HepG2 (cell line): Measurements from ENCODE around the gene SERPINF2. TPM values are rescaled to one million over a fixed set of nuclear protein-coding genes. Genes with fewer than 3 reads are reported as not detected.
A peak's percentile ranks its signal among the peaks of the same experiment; 100 is the strongest.

Experiments used
- CEBPB ChIP-seq: IDR thresholded peaks from 2 replicates; pipeline ENCODE4 v1.6.1; 2011; ENCODE audit warnings: low read depth, low read length, improper control_type of control experiment, borderline replicate concordance
- DNMT3B ChIP-seq: conservative IDR thresholded peaks from 2 replicates; pipeline ENCODE4 v1.6.1; 2016; ENCODE audit warnings: missing biosample characterization, control low read depth
- EP300 ChIP-seq, 3 experiments: sonication (generic) in 1 of 3; formaldehyde crosslinking in 1 of 3; IDR thresholded peaks; 2 replicates each; pipeline versions ENCODE4 v1.5.1 to v1.6.1; 2011 to 2020; ENCODE audit warnings: low read depth in 2 of 3, low read length in 2 of 3, borderline replicate concordance in 1 of 3, improper control_type of control experiment in 1 of 3, mild to moderate bottlenecking in 1 of 3, missing genetic modification reagents in 1 of 3, moderate library complexity in 1 of 3
- GFI1 ChIP-seq: sonication (generic); formaldehyde crosslinking; IDR thresholded peaks from 2 replicates; pipeline ENCODE4 v1.5.0; 2020; ENCODE audit warnings: missing genetic modification reagents, mild to moderate bottlenecking, borderline replicate concordance
- JUN ChIP-seq: sonication (generic); formaldehyde crosslinking; IDR thresholded peaks from 2 replicates; pipeline ENCODE4 v1.4.0; 2020; ENCODE audit warnings: mild to moderate bottlenecking, missing genetic modification reagents
- MEIS2 ChIP-seq: sonication (generic); formaldehyde crosslinking; IDR thresholded peaks from 2 replicates; pipeline ENCODE4 v1.9.0; 2021; ENCODE audit warnings: mild to moderate bottlenecking, missing genetic modification reagents
- NCOA2 ChIP-seq: sonication (generic); formaldehyde crosslinking; IDR thresholded peaks from 2 replicates; pipeline ENCODE4 v1.8.0; 2022; ENCODE audit warnings: inconsistent platforms
- SAP130 ChIP-seq: IDR thresholded peaks from 2 replicates; pipeline ENCODE4 v1.6.1; 2016; ENCODE audit warnings: low read depth
- SPEN ChIP-seq: sonication (generic); formaldehyde crosslinking; IDR thresholded peaks from 2 replicates; pipeline ENCODE4 v1.5.1; 2020; ENCODE audit warnings: low read depth, mild to moderate bottlenecking, missing genetic modification reagents
- TEAD3 ChIP-seq: optimal IDR thresholded peaks from 2 replicates; pipeline ENCODE3; 2016; ENCODE audit warnings: borderline replicate concordance
- TMF1 ChIP-seq: sonication (generic); formaldehyde crosslinking; IDR thresholded peaks from 2 replicates; pipeline ENCODE4 v1.8.1; 2022; ENCODE audit warnings: low read depth, missing genetic modification reagents
- ZBTB7A ChIP-seq: sonication (generic); formaldehyde crosslinking; IDR thresholded peaks from 2 replicates; pipeline ENCODE4 v1.8.0; 2022; ENCODE audit warnings: mild to moderate bottlenecking, missing genetic modification reagents
- ZFX ChIP-seq: sonication (generic); formaldehyde crosslinking; IDR thresholded peaks from 2 replicates; pipeline ENCODE4 v1.4.0; 2020; ENCODE audit warnings: mild to moderate bottlenecking, low read depth, missing genetic modification reagents, moderate library complexity
- ZKSCAN8 ChIP-seq: IDR thresholded peaks from 2 replicates; pipeline ENCODE4 v1.6.1; 2016; ENCODE audit warnings: borderline replicate concordance, missing genetic modification reagents, missing compliant biosample characterization
- ZNF350 ChIP-seq: sonication (generic); formaldehyde crosslinking; IDR thresholded peaks from 2 replicates; pipeline ENCODE4 v1.4.0; 2020; ENCODE audit warnings: mild to moderate bottlenecking, low read depth, missing genetic modification reagents, borderline replicate concordance
- ZNF484 ChIP-seq: sonication (generic); formaldehyde crosslinking; IDR thresholded peaks from 2 replicates; pipeline ENCODE4 v1.5.1; 2020; ENCODE audit warnings: mild to moderate bottlenecking, low read depth, missing genetic modification reagents, borderline replicate concordance
- ZNF556 ChIP-seq: sonication (generic); formaldehyde crosslinking; IDR thresholded peaks from 2 replicates; pipeline ENCODE4 v1.4.0; 2020; ENCODE audit warnings: mild to moderate bottlenecking, missing genetic modification reagents, borderline replicate concordance
- ZNF564 ChIP-seq: sonication (generic); formaldehyde crosslinking; IDR thresholded peaks from 2 replicates; pipeline ENCODE4 v1.8.1; 2023; ENCODE audit warnings: mild to moderate bottlenecking, missing genetic modification reagents
- ZNF839 ChIP-seq: sonication (generic); formaldehyde crosslinking; IDR thresholded peaks from 2 replicates; pipeline ENCODE4 v1.4.0; 2020; ENCODE audit warnings: missing genetic modification reagents, mild to moderate bottlenecking, borderline replicate concordance
- ZSCAN21 ChIP-seq: sonication (generic); formaldehyde crosslinking; IDR thresholded peaks from 2 replicates; pipeline ENCODE4 v1.8.0; 2022; ENCODE audit warnings: mild to moderate bottlenecking, missing genetic modification reagents, moderate library complexity, borderline replicate concordance
- polyA plus RNA-seq, 8 experiments: library from polyadenylated mRNA; depleted of rRNA in 3 of 8; stranded (reverse) in 7 of 8; unstranded in 1 of 8; fragments of >200 nt; fragmentation: Illumina TruSeq in 4 of 8; extraction: Trizol in 4 of 8; gene quantifications; 2 replicates each; pipeline versions ENCODE4 v1.2.1 to v1.2.3, GENCODE V29; 2011 to 2016; ENCODE audit warnings: low read depth in 4 of 8, missing spikeins in 1 of 8, mixed read lengths in 1 of 8; ENCODE audit not compliant: insufficient read depth in 1 of 8
- total RNA-seq, 5 experiments: library from RNA; depleted of rRNA; stranded (reverse); fragments of >200 nt; fragmentation: Illumina TruSeq; extraction: Trizol; gene quantifications; 2 replicates each; pipeline ENCODE4 v1.2.3, GENCODE V29; 2016; ENCODE audit warnings: low read depth in 1 of 5
- TF ChIP-seq, protein P1 (sequence below): sonication (generic); formaldehyde crosslinking; IDR thresholded peaks from 2 replicates; pipeline ENCODE4 v1.9.0; 2021; ENCODE audit warnings: missing genetic modification reagents, borderline replicate concordance
- TF ChIP-seq, protein P2 (sequence below): sonication (generic); formaldehyde crosslinking; IDR thresholded peaks from 2 replicates; pipeline ENCODE4 v1.4.0; 2020; ENCODE audit warnings: missing genetic modification reagents
- TF ChIP-seq, protein P3 (sequence below): IDR thresholded peaks from 2 replicates; pipeline ENCODE4 v1.6.1; 2018; ENCODE audit warnings: missing genetic modification reagents, mild to moderate bottlenecking, missing compliant biosample characterization

The SERPINF2 gene
- total and polyA plus RNA-seq, 2 of the 13 experiments (the other 11 are each of a cell fraction or from before 2014, with no cell fraction given): 309 to 548 TPM

DNA sequence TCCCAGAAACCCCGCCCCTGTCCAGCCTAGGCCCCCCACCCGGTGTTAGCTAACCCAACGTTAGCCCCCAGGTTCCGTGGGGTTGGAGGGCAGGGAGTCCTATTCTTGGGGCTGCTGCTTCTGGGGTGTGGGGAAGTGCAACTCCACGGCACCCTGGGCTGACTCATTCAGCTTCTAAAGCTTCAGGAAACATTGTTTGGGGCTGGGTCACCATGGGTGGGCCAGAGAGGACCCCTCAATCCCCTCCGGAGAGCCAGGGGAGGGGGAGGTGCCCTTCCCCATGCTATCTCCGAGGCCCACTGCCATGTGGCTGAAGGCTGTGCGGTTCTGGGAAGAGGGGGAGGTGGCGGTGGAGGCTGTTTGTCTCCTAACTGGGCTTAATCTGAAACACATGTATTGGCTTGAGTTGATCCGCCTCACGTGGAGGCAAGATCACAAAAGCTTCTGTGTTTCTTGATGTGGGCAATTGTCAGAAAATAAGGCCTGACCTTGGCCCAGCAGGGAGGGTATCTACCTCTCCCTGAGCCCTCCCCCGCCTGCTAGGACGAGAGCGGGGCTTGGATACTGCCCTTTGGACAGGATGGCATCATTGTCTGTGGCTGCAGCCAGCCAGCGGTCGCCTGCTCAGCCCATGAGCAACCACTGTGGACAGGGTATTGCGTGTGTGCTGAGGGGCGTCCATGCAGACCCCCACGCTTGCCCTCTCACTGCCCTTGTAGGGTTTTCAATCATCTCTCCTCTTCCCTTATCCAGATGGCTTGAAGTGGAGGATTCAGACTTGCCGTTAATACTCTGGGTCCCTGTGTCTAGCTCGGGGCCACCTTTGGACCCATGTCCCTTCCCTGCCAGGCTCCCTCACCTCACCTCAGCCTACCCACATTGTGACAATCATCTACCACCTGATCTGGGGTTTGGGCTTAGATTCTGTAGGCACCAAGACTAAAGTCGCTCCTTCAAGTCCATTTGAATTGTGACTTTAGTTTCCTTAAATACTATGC lies 20.5 kb downstream of the SERPINF2 start (continued):
- TF ChIP-seq EP300 (IDR thresholded peaks at IDR 0.05; ENCODE audit: low read depth in 2 of 2, low read length in 2 of 2): peak; percentile 84 to 87
- peak; percentile 92 for TF ChIP-seq EP300 (CRISPR knock-in tag; IDR thresholded peaks at IDR 0.05; ENCODE audit: borderline replicate concordance)
- TF ChIP-seq, protein P1, sequence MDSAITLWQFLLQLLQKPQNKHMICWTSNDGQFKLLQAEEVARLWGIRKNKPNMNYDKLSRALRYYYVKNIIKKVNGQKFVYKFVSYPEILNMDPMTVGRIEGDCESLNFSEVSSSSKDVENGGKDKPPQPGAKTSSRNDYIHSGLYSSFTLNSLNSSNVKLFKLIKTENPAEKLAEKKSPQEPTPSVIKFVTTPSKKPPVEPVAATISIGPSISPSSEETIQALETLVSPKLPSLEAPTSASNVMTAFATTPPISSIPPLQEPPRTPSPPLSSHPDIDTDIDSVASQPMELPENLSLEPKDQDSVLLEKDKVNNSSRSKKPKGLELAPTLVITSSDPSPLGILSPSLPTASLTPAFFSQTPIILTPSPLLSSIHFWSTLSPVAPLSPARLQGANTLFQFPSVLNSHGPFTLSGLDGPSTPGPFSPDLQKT (CRISPR knock-in tag): no peak
- TF ChIP-seq TMF1: 0 out of 2 replicates have a peak, but pooled peaks have one; percentile 4
- peak; percentile 92 for TF ChIP-seq SAP130 (CRISPR knock-in tag)
- TF ChIP-seq, protein P2, sequence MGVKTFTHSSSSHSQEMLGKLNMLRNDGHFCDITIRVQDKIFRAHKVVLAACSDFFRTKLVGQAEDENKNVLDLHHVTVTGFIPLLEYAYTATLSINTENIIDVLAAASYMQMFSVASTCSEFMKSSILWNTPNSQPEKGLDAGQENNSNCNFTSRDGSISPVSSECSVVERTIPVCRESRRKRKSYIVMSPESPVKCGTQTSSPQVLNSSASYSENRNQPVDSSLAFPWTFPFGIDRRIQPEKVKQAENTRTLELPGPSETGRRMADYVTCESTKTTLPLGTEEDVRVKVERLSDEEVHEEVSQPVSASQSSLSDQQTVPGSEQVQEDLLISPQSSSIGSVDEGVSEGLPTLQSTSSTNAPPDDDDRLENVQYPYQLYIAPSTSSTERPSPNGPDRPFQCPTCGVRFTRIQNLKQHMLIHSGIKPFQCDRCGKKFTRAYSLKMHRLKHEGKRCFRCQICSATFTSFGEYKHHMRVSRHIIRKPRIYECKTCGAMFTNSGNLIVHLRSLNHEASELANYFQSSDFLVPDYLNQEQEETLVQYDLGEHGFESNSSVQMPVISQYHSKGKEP (CRISPR knock-in tag): no peak
- peak; percentile 85 for TF ChIP-seq JUN (CRISPR knock-in tag)
- TF ChIP-seq ZFX (CRISPR knock-in tag): peak; percentile 77; the same call in 1 of the 2 replicates
- TF ChIP-seq MEIS2 (CRISPR knock-in tag): 0 out of 2 replicates have a peak, but pooled peaks have one; percentile 61
- peak; percentile 59 for TF ChIP-seq SPEN
- TF ChIP-seq, protein P3, sequence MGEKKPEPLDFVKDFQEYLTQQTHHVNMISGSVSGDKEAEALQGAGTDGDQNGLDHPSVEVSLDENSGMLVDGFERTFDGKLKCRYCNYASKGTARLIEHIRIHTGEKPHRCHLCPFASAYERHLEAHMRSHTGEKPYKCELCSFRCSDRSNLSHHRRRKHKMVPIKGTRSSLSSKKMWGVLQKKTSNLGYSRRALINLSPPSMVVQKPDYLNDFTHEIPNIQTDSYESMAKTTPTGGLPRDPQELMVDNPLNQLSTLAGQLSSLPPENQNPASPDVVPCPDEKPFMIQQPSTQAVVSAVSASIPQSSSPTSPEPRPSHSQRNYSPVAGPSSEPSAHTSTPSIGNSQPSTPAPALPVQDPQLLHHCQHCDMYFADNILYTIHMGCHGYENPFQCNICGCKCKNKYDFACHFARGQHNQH: peak; percentile 80
- no peak for TF ChIP-seq ZNF556
- TF ChIP-seq ZNF564 (CRISPR knock-in tag): no peak
- peak; percentile 69; the same call in 1 of the 2 replicates for TF ChIP-seq ZNF350 (CRISPR knock-in tag)
- peak; percentile 92 for TF ChIP-seq NCOA2 (CRISPR knock-in tag)
- 0 out of 2 replicates have a peak, but pooled peaks have one; percentile 82 for TF ChIP-seq ZKSCAN8 (CRISPR knock-in tag)
- 0 out of 2 replicates have a peak, but pooled peaks have one; percentile 26 for TF ChIP-seq ZNF484 (CRISPR knock-in tag)
- TF ChIP-seq ZBTB7A (CRISPR knock-in tag): peak; percentile 86
- peak; percentile 78; the same call in 1 of the 2 replicates for TF ChIP-seq DNMT3B (CRISPR knock-in tag)
- peak; percentile 86 for TF ChIP-seq TEAD3
- TF ChIP-seq CEBPB: peak; percentile 71; the same call in 1 of the 2 replicates
- 0 out of 2 replicates have a peak, but pooled peaks have one; percentile 52 for TF ChIP-seq GFI1 (CRISPR knock-in tag)
- no peak for TF ChIP-seq ZNF839 (CRISPR knock-in tag)
- TF ChIP-seq ZSCAN21 (CRISPR knock-in tag): peak; percentile 41; the same call in 1 of the 2 replicates
